HL-60/S4 treated with retinoic acid at 250 ng/mL for 4 days and 3 days (cell line): ENCODE data around the gene ATP6V1F.

Experiments
- in situ Hi-C: fragments of 300-500 bp; cut with MboI; formaldehyde crosslinking; loops from 2 replicates; pipeline ENCODE4 v1.7.0; 2022; ENCODE audit warnings: low sequenced_read_pairs

The ATP6V1F gene

GRCh38 chr7:128880791-128881457, 18.3 kb downstream of the ATP6V1F start:
- in situ Hi-C loops = loop anchor here (25.0 kb wide), 1 partner anchor 269 kb away; no protein-coding TSS in a partner anchor

- in situ Hi-C loops = loop anchor here (25.0 kb wide), 1 partner anchor 269 kb away; no protein-coding TSS in a partner anchor
These were observed 18.9 kb downstream of the ATP6V1F start for GRCh38 chr7:128881458-128882125.

- in situ Hi-C loops = loop anchor here (25.0 kb wide), 1 partner anchor 270 kb away; no protein-coding TSS in a partner anchor
These were observed 19.5 kb downstream of the ATP6V1F start for GRCh38 chr7:128882134-128882533.

DNA sequence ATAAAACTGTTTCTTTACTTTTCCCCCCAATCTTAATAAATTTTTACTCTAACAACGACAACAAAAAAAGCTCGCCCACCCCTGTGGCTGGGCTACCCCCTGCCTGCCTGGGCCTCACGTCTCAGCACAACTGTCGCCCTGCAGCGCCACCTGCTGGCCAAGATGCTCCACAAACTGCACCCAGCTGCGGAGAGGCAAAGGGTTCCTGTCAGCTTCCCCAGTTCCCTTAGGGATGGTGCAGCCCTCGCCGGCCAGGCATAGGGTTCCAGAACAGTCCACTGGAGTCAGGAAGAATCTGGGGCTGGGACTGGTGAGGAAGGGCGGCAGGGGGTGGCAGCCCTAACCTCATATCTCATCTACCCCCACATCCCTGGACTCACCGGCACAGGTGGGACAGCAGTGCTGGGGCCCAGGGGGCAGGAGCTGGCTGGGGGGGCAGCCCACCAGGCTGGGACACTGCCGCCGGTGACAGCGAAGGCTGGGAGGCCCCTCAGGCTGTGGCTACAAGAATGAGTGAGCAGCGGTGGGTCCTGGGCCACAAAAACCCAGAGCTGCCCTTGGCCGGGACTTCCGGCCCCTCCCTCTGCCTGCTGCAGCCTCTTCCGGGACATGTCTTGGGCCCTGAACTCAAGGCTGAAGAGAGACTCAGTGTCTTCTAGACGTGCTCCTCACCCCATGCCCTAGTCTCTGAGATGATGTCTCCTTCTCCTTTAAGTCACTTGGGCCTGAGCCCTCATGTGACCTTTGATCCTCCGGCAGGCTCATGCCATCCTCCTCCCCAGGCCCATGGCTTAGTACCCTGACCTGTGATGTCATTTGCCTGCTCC, 21.2 kb downstream of the ATP6V1F start:
- in situ Hi-C loops = loop anchor here (25.0 kb wide), 1 partner anchor 272 kb away; no protein-coding TSS in a partner anchor

DNA sequence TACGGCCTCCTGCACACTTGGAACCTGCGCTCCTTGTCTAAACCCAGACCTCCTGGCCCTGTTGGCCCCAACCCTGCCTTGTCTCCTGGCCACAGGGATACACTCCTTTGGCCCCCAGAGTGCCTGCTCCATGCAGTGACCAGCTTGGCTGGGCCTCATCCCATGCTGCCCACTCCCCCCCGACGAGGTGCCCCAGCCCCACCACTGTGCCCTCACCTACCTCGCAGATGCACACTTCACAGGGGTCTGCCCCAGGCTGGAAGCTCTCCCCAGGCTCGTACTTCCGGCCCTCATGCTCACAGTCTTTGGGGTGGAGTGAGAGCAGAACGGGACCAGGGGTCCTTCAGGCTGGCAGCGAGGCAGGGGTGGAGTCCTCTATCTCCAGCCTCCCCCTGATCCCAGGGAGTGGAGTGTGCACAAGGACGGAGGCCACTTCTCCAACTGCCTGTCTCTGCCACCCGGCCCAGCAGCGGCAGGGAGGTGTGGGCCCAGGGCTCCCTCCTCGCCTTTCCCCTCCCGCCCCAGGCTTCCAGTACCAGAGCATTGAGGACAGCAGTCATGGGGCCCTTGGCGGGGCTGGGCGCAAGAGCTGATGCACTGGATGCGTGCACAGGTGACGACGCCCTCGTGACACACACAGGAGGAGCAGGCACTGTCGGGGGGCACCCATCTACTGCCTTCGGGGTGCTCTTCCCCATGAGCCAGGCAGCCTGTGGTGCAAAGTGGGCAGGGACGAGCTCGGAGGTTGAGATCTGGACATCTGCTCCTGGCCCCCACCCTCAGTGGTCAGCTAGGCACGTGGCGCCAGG, 22.1 kb downstream of the ATP6V1F start:
- in situ Hi-C loops = loop anchor here (25.0 kb wide), 1 partner anchor 272 kb away; no protein-coding TSS in a partner anchor

DNA sequence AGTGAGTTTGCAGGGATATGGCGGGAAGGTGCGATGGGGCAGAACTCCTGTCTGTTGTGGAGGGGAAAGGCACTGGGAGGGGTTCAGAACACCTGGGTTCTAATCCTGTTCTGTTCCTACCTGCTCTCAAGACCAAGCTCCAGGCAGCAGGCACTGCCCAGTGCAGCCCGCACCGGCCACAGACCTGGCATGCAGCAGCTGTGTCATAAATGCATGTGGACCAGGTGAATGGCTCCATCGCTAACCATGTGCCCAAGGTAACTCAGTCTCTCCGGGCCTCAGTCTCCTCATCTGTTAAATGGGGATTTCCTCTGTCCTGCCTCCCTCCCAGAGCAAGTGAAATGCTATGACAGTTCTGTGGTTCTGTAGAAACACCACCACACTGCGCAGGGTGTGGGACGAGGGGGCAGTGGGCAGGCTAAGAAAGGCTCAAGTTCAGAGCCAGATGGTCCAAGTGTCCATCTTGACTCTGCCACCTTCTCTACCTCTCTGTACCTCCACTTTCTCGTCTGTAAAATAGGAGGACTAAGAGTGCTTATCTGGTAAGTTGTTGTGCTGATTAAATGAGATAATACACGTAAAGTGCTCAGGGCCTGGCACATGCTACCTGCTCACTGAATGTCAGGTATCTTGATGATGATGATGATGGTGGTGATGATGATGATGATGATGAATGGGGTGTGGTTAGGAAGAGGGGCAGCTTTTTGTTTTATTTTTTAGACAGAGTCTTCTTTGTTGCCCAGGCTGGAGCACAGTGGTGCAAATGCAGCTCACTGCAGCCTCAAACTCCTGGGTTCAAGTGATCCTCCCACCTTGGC, 22.9 kb downstream of the ATP6V1F start:
- in situ Hi-C loops = loop anchor here (25.0 kb wide), 1 partner anchor 273 kb away; no protein-coding TSS in a partner anchor

DNA sequence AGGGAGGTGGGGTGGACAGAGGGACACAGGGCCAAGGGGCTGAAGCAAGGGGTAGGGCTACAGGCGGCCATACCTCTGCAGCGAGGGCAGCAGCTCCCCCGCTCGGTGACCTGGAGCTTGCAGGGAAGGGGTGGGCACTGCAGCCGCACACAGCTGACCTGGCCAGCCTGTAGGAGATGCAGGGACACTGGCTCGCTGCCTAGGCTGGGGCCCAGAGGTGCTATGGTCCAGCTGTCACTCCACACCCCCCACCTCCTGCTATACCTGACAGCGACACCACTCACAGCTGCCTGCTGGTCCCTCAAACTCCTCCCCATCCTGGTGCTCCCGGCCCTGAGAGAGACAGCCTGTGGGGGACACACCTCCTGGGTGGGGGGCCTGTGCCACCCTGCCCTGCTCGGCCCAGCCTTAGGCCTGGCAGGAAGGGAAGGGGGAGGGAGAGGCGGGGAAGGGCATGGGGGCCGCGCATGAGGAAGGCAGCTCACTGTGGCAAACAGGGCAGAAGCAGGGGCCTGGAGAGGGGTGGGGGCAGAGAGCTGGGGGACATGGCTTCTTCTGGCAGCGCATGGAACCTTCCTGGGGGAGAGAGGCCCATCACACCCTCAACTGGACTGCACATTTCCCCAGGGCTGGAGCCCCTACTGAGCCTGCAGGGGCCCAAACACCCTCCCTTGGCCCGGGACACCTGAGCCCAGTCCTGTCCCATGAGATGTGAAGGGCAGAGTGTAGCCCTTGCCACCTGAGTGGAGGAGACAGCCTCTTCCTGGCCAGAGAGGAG, 23.9 kb downstream of the ATP6V1F start:
- in situ Hi-C loops = loop anchor here (25.0 kb wide), 1 partner anchor 274 kb away; no protein-coding TSS in a partner anchor

DNA sequence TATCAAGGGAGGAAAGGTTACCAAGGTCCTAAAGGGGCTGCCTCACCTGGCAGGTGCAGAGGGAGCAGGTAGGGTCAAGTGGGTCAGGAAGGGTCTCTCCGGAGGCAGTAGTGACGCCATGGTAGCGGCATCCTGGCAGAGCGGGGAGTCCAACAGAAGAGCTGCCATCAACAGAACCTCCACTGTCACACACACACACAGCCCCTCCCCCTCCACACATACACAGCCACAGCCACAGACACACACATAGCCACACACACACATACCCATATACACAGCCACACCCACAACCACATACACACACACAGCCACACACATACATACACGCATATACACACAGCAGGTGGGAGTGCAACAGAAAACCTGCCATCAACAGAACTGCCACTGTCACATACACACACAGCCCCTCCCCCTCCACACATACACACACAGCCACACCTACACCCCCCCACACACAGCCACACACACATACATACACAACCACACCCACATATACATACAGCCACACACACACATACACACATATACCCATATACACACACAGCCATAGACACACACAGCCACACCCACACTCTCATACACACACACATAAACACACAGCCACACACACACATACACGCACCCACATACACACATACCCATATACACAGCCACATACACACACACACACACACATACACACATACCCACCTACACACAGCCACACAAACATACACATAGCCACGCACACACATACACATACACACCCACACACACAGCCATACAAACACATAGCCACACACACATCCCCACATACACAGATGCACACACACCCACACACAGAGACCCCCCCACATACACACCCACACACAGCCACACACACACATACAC, 24.7 kb downstream of the ATP6V1F start:
- in situ Hi-C loops = loop anchor here (25.0 kb wide), 1 partner anchor 275 kb away; no protein-coding TSS in a partner anchor

GRCh38 chr7:128888039-128888755, 25.5 kb downstream of the ATP6V1F start:
- in situ Hi-C loops = loop anchor here (25.0 kb wide), 1 partner anchor 276 kb away; no protein-coding TSS in a partner anchor

DNA sequence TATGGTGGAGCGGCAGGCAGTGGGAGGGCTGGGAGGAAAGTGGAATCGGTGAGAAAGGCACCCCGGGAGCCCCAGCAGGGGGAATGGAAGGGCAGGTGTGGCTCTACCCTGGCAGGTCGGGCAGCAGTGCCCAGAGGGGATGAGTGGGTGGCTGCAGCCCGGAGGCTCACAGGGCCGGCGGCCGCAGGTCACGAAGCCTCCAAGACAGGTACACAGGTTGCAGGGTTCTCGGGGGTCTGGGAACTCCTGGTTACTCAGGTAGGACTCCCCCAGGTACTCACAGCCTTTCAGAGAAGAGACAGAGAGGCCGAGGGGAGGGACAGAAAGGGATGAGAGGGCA, 26.1 kb downstream of the ATP6V1F start:
- in situ Hi-C loops = loop anchor here (25.0 kb wide), 1 partner anchor 276 kb away; no protein-coding TSS in a partner anchor

DNA sequence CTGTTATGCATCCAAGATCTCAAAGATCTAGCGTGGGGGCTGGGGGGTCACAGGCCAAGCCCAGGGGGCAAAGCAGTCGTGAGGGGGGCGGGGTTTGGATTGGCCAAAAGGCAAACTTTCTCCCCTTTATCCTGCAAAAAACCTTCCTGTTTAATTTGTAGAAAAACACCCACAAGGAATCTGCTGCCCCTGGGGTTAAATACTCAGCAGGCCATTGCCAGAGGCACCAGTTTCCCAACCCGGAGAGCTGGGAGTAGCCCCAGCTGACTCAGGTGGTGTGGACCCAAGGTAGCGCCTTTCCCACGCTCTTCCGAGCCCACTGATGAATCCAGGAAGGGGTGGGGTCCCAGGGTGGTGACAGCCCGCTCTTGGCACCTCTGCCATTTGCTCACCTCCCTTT, 26.5 kb downstream of the ATP6V1F start:
- in situ Hi-C loops = loop anchor here (25.0 kb wide), 1 partner anchor 277 kb away; no protein-coding TSS in a partner anchor

DNA sequence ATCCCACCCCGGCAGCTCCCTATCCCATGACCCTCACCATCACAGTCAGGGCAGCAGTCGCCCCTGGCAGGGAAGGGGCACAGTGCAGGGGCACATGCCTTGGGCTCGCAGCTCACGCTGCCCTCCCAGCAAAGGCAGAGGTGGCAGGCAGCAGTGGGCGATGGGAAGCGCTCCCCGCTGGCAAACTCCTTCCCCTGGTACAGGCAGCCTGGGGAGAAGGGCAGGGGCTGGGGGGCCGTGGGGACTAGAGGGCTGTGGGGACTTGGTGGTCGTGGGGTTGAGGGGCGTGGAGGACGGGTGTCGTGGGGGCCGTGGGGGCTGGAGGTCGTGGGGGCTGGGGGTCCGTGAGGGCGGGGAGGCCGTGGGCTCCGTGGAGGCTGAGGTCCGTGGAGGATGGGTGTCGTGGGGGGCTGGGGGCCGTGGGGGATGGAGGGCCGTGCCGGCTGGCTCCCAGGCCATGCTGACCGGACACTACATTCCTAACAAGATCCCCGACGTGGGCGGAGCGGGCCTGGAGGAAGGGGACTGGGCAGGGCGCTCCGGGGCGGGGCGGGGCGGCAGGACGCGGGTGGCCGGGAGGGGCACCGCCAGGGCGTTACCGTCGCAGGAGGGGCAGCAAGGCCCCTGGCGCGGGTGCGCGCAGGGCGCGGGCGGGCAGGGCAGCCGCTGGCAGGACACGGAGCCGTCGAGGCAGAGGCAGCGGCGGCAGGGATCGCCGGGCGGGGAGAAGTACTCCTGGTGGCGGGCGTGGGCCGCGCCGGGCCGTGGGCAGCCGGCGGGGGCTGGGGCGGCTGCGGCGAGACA, 27.9 kb downstream of the ATP6V1F start:
- in situ Hi-C loops = loop anchor here (25.0 kb wide), 1 partner anchor 278 kb away; no protein-coding TSS in a partner anchor

DNA sequence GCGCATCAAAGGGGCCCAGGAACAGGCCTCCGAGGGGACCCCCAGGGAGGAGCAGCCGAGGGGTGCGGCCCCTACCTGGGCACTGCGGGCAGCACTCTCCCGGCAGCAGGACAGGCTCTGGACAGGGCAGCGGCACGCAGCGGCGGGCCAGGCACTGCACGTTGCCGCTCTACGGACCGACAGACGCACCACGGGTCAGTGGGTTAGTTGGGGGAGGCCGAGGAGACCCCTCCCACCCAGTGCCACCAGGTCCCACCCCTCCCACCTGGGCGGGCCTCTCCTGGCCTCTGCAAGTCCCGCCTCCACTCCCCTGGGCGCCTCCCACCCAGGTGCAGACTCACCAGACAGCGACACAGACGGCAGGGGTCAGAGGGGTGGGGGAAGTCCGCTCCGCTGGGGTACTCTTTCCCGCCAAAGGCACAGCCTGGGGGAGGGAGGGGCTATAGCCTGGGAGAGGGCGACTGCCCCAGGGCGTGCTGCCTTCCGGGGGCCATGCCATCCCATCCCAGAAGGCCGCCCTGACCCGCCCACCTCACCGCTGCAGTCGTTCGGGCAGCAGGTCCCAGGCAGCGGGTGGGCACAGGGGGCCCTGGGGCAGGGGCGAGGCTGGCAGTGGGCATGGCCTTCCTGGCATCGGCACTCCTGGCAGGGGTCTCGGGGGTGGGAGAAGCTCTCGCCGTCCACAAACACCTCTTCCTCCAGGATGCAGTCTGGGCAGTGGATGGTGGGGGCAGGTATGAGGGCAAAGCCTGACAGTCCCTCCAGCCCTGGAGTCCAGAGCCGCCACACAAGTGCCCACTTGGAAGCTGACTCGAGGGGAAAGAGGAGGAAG, 28.7 kb downstream of the ATP6V1F start:
- in situ Hi-C loops = loop anchor here (25.0 kb wide), 1 partner anchor 279 kb away; no protein-coding TSS in a partner anchor

DNA sequence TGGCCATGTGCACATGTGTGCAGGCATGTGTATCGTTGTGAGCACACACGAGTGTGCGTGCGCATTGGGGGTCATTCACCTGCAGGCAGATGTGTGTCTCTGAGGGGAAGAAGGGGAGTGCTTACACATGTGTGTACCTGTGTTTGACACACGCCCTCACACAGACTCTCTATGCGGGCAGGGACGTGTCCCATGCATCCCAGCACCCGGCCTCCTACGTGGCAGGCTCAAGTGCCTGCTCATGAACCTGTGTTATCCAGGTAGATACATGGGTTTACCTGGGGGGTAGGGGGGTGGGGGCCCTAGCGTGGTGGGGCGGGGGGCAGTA, 29.2 kb downstream of the ATP6V1F start:
- in situ Hi-C loops = loop anchor here (25.0 kb wide), 1 partner anchor 280 kb away; no protein-coding TSS in a partner anchor
